ENCODE results near the gene MET.
"Not testable (repeated sequence)": the region's sequence is repeated elsewhere in the genome, so short reads cannot be mapped to it uniquely, and the experiment has no call there.

The MET gene

DNA sequence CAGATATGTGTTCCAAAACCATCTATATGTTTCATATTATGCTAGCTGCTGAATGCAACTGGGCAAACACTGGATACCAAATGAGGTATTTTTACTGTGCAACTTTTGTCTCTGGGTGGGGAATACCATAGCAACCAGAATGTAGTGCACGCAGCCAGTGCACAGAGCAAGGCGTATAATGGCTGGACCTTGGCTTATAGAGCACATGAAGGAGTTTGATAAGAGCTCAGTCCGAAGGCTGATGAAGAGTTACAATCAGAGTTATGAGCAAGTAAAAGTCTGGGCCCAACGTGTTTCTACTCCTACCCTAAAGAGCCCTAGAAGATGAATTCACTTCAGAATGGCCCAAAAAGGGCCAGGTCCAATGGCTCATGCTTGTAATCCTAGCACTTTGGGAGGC, 82.2 kb downstream of the MET start:
- Histone ChIP-seq H3K36me3 (ENCODE audit: control insufficient read depth, insufficient read depth, low read length) (no peaks in the 10 kb centered on the region), H3K4me1 (ENCODE audit: control insufficient read depth, insufficient read depth, low read length, poor library complexity, severe bottlenecking) (no peaks in the 10 kb centered on the region), H3K9me3 (ENCODE audit: control insufficient read depth, low read length) (no peaks in the 10 kb centered on the region), H3K4me3 (ENCODE audit: extremely low read depth, insufficient read depth, low read length, poor library complexity, severe bottlenecking) (no peak overlapping the region), H3K27ac (ENCODE audit: low read depth, low read length, severe bottlenecking) (no peak overlapping the region)
- WGBS, 2 experiments (ENCODE audit: insufficient coverage in 2 of 2) = 86 to 91% methylated on average over 4 of the region's 4 CpGs

DNA sequence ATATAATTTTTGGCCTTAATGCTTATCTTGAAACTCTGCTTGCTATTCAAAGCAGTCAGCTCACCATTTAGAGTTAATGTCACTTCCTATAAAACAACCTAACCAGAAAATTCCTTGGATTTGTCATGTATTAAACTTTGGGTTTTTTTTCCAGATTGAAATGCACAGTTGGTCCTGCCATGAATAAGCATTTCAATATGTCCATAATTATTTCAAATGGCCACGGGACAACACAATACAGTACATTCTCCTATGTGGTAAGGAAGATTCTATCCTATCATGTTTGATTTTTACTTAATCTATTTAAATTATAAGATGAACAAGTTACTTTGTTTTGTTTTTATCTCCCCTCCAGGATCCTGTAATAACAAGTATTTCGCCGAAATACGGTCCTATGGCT, 85.3 kb downstream of the MET start:
- H3K27ac ChIP-seq (ENCODE audit: low read depth, low read length, severe bottlenecking) = no peak overlapping the region
- no peaks in the 10 kb centered on the region for H3K36me3 ChIP-seq (ENCODE audit: control insufficient read depth, insufficient read depth, low read length)
- no peak overlapping the region for H3K4me3 ChIP-seq (ENCODE audit: extremely low read depth, insufficient read depth, low read length, poor library complexity, severe bottlenecking)
- no CpG with 5 or more reads among the region's 4 CpGs for WGBS, 2 experiments (ENCODE audit: insufficient coverage in 2 of 2)
- no peaks in the 10 kb centered on the region for H3K9me3 ChIP-seq (ENCODE audit: control insufficient read depth, low read length)
- H3K4me1 ChIP-seq (ENCODE audit: control insufficient read depth, insufficient read depth, low read length, poor library complexity, severe bottlenecking) = no peaks in the 10 kb centered on the region

DNA sequence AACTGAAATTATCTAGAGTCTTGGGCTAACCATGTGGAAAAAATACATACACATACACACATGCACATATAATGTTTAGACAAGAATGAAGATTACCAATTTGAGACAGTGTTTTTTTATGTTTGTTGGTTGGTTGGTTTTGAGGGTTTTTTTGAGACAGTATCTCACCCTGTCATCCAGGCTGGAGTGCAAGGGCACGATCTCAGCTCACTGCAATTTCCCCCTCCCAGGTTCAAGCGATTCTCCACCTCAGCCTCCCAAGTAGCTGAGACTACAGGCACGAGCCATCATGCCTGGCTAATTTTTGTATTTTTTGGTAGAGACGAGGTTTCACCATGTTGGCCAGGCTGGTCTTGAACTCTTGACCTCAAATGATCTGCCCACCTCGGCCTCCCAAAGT, 87.6 kb downstream of the MET start:
- not testable (repeated sequence) for H3K36me3 ChIP-seq (ENCODE audit: control insufficient read depth, insufficient read depth, low read length); H3K27ac ChIP-seq (ENCODE audit: low read depth, low read length, severe bottlenecking); H3K4me1 ChIP-seq (ENCODE audit: control insufficient read depth, insufficient read depth, low read length, poor library complexity, severe bottlenecking); H3K9me3 ChIP-seq (ENCODE audit: control insufficient read depth, low read length); H3K4me3 ChIP-seq (ENCODE audit: extremely low read depth, insufficient read depth, low read length, poor library complexity, severe bottlenecking)
- 87 to 88% methylated on average over 3 to 4 of the region's 5 CpGs for WGBS, 2 experiments (ENCODE audit: insufficient coverage in 2 of 2)

DNA sequence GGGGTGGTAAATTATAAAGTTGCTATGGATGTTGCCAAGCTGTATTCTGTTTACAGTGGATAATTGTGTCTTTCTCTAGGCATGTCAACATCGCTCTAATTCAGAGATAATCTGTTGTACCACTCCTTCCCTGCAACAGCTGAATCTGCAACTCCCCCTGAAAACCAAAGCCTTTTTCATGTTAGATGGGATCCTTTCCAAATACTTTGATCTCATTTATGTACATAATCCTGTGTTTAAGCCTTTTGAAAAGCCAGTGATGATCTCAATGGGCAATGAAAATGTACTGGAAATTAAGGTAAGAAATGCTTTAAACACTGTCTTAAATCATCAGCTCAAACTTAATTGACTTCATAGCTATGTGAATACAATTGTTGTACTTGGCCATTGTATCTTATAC, 91.0 kb downstream of the MET start:
- no peaks in the 10 kb centered on the region for H3K36me3 ChIP-seq (ENCODE audit: control insufficient read depth, insufficient read depth, low read length)
- WGBS, 2 experiments (ENCODE audit: insufficient coverage in 2 of 2) = 100% methylated on average over 1 of the region's 1 CpG
- H3K4me3 ChIP-seq (ENCODE audit: extremely low read depth, insufficient read depth, low read length, poor library complexity, severe bottlenecking) = no peak overlapping the region
- no peaks in the 10 kb centered on the region for H3K9me3 ChIP-seq (ENCODE audit: control insufficient read depth, low read length)
- no peaks in the 10 kb centered on the region for H3K4me1 ChIP-seq (ENCODE audit: control insufficient read depth, insufficient read depth, low read length, poor library complexity, severe bottlenecking)
- H3K27ac ChIP-seq (ENCODE audit: low read depth, low read length, severe bottlenecking) = no peak overlapping the region

DNA sequence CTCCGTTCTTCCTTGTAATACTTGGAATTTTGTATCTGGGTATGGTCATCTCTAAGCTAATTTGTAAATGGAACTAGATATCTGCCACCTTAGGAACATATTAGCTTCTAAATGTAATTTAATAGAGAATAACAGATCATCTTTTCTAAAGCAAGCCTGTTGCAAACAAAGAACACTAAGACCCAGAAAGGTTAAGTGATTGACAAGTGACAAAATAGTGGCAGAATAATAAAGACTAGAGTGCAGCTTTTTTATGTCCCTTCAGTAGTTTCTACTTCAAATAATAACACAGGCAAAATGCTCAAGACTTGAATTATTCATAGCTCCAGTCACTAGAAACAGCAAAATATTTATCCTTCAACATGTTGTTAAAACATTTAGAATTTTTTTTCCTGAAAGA, 91.7 kb downstream of the MET start:
- Histone ChIP-seq H3K4me3 (ENCODE audit: extremely low read depth, insufficient read depth, low read length, poor library complexity, severe bottlenecking) (no peak overlapping the region), H3K9me3 (ENCODE audit: control insufficient read depth, low read length) (no peaks in the 10 kb centered on the region), H3K4me1 (ENCODE audit: control insufficient read depth, insufficient read depth, low read length, poor library complexity, severe bottlenecking) (no peaks in the 10 kb centered on the region), H3K36me3 (ENCODE audit: control insufficient read depth, insufficient read depth, low read length) (no peaks in the 10 kb centered on the region), H3K27ac (ENCODE audit: low read depth, low read length, severe bottlenecking) (no peak overlapping the region)
- no CpG with 5 or more reads among the region's 1 CpG for WGBS, 2 experiments (ENCODE audit: insufficient coverage in 2 of 2)

DNA sequence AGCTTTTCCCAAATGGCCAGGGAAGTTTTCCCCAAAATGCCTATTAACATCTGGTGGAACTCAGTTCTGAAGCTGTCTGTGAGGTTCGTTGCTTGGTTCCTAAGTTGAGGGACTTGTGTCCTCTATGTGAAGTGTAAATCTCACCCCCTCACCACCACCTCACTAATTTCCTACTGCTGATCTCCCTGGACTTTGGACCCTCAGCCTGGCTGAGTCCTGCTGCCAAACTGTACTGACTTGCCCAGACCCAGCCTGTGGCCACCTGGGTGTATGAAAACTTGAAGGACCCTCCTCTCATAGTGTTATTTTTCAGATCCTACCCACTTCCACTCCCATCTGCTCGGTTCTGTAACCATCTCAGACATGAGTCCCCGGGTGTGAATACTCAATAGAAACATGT, 94.9 kb downstream of the MET start:
- no CpG with 5 or more reads among the region's 3 CpGs for WGBS, 2 experiments (ENCODE audit: insufficient coverage in 2 of 2)
- H3K4me1 ChIP-seq (ENCODE audit: control insufficient read depth, insufficient read depth, low read length, poor library complexity, severe bottlenecking) = no peaks in the 10 kb centered on the region
- no peak overlapping the region for H3K4me3 ChIP-seq (ENCODE audit: extremely low read depth, insufficient read depth, low read length, poor library complexity, severe bottlenecking)
- no peak overlapping the region for H3K27ac ChIP-seq (ENCODE audit: low read depth, low read length, severe bottlenecking)
- no peaks in the 10 kb centered on the region for H3K36me3 ChIP-seq (ENCODE audit: control insufficient read depth, insufficient read depth, low read length)
- H3K9me3 ChIP-seq (ENCODE audit: control insufficient read depth, low read length) = no peaks in the 10 kb centered on the region

DNA sequence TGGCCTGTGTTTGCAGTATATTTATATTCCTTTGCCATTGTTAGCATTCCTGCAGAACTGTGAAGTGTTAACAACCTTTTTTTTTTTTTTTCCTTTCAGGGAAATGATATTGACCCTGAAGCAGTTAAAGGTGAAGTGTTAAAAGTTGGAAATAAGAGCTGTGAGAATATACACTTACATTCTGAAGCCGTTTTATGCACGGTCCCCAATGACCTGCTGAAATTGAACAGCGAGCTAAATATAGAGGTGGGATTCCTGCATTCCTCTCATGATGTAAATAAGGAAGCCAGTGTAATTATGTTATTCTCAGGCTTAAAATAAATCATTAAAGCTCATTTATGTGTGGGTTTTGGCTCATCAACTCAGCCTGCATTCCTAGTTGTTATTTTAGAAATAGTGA, 97.5 kb downstream of the MET start:
- Histone ChIP-seq H3K36me3 (ENCODE audit: control insufficient read depth, insufficient read depth, low read length) (no peaks in the 10 kb centered on the region), H3K27ac (ENCODE audit: low read depth, low read length, severe bottlenecking) (no peak overlapping the region), H3K4me1 (ENCODE audit: control insufficient read depth, insufficient read depth, low read length, poor library complexity, severe bottlenecking) (peaks cover 6% of the 10 kb centered on the region), H3K4me3 (ENCODE audit: extremely low read depth, insufficient read depth, low read length, poor library complexity, severe bottlenecking) (no peak overlapping the region), H3K9me3 (ENCODE audit: control insufficient read depth, low read length) (no peaks in the 10 kb centered on the region)
- WGBS, 2 experiments (ENCODE audit: insufficient coverage in 2 of 2) = 88 to 100% methylated on average over 2 to 3 of the region's 3 CpGs

DNA sequence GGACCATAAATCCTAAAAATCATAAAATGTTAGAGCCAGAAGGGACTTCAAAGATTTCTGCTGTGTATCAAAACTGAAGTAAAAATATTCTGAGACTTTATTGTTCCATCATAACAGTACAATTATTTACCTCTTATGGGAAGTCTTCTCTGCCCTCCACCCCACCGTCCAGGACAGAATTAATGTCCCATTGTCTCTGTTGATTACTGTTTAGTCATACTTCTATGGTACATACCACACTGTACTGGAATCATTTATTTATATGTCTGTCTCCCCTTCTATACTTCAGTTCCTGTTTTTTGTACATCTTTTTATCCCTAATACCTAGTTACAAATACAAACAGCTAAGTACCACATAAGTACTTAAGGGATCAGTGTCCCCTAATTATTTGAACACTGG, 98.9 kb downstream of the MET start:
- no CpG with 5 or more reads among the region's 1 CpG for WGBS, 2 experiments (ENCODE audit: insufficient coverage in 2 of 2)
- H3K36me3 ChIP-seq (ENCODE audit: control insufficient read depth, insufficient read depth, low read length) = no peaks in the 10 kb centered on the region
- peaks cover 6% of the 10 kb centered on the region for H3K4me1 ChIP-seq (ENCODE audit: control insufficient read depth, insufficient read depth, low read length, poor library complexity, severe bottlenecking)
- H3K27ac ChIP-seq (ENCODE audit: low read depth, low read length, severe bottlenecking) = no peak overlapping the region
- no peaks in the 10 kb centered on the region for H3K9me3 ChIP-seq (ENCODE audit: control insufficient read depth, low read length)
- no peak overlapping the region for H3K4me3 ChIP-seq (ENCODE audit: extremely low read depth, insufficient read depth, low read length, poor library complexity, severe bottlenecking)

DNA sequence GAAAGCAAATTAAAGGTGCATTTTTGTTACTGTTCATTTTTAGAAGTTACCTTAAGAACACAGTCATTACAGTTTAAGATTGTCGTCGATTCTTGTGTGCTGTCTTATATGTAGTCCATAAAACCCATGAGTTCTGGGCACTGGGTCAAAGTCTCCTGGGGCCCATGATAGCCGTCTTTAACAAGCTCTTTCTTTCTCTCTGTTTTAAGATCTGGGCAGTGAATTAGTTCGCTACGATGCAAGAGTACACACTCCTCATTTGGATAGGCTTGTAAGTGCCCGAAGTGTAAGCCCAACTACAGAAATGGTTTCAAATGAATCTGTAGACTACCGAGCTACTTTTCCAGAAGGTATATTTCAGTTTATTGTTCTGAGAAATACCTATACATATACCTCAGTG, 99.6 kb downstream of the MET start:
- no peak overlapping the region for H3K4me3 ChIP-seq (ENCODE audit: extremely low read depth, insufficient read depth, low read length, poor library complexity, severe bottlenecking)
- 92 to 100% methylated on average over 3 to 5 of the region's 7 CpGs for WGBS, 2 experiments (ENCODE audit: insufficient coverage in 2 of 2)
- H3K27ac ChIP-seq (ENCODE audit: low read depth, low read length, severe bottlenecking) = no peak overlapping the region

DNA sequence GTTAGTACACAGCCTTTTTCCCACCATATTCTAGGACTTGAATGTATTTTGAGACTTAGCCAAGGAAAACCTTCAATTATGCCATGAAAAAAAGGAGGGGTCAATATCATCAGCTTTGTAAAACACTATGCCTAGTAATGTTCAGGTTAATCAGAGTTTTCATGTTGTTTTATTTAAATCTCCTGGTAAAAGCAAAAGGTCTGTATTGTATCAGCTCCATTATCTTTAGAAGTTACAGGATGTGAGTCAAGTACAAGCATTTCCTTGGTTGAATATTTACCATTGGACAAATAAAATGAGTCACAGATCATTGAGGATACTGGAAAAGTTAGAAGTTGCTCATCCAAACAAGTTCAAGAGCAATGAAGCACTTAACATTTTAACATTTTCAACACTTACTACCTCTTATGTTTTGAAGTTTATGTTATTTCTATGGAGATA, 100.4 kb downstream of the MET start:
- Histone ChIP-seq H3K4me1 (ENCODE audit: control insufficient read depth, insufficient read depth, low read length, poor library complexity, severe bottlenecking) (peaks cover 6% of the 10 kb centered on the region), H3K9me3 (ENCODE audit: control insufficient read depth, low read length) (no peaks in the 10 kb centered on the region), H3K4me3 (ENCODE audit: extremely low read depth, insufficient read depth, low read length, poor library complexity, severe bottlenecking) (no peak overlapping the region), H3K27ac (ENCODE audit: low read depth, low read length, severe bottlenecking) (peak overlapping the region; percentile 46), H3K36me3 (ENCODE audit: control insufficient read depth, insufficient read depth, low read length) (no peaks in the 10 kb centered on the region)

More for the DNA sequence above, 99.6 kb downstream of the MET start:
- Histone ChIP-seq H3K36me3 (ENCODE audit: control insufficient read depth, insufficient read depth, low read length) (no peaks in the 10 kb centered on the region), H3K4me1 (ENCODE audit: control insufficient read depth, insufficient read depth, low read length, poor library complexity, severe bottlenecking) (peaks cover 6% of the 10 kb centered on the region), H3K9me3 (ENCODE audit: control insufficient read depth, low read length) (no peaks in the 10 kb centered on the region)

DNA sequence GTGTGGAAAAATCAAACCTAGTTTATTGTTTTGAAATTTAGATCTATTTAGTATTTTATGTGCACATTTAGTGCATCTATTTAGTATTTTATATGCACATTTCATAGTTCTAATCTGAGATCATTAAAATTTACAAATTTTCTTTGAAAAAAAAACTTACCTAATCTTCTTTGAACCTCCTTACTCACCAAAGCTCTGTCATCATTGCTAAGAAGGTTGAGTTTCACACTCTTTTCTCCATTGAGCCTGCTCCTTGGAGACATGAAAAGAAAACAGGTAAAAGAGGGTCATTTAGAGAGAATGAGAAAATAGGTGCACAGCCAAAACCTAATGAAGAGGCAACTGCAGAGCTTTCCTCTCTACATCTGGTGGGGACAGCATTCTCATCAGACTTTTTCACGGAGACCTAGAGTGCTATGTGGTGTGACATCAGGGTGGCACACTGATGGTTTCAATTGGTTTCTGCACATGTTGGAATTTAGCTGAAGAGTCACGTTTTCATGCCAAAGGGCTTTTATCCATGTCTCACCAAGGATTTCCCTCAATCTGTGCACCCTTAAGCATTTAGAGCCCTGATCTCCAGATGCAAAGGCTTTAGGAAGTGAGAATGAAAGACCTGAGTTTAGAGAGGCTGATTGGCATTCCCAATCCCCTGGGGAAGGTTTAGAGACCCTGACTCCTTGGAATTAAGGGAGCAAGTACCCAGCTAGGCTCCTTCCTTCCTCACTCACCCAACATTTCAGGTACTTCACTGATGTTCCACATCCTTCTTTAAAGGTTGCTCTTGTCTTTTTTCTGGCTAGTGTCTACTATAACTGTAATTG, 101.1 kb downstream of the MET start:
- Histone ChIP-seq H3K9me3 (ENCODE audit: control insufficient read depth, low read length) (no peaks in the 10 kb centered on the region), H3K4me3 (ENCODE audit: extremely low read depth, insufficient read depth, low read length, poor library complexity, severe bottlenecking) (no peak overlapping the region), H3K4me1 (ENCODE audit: control insufficient read depth, insufficient read depth, low read length, poor library complexity, severe bottlenecking) (peaks cover 6% of the 10 kb centered on the region), H3K36me3 (ENCODE audit: control insufficient read depth, insufficient read depth, low read length) (no peaks in the 10 kb centered on the region), H3K27ac (ENCODE audit: low read depth, low read length, severe bottlenecking) (no peak overlapping the region)
- 88% methylated on average over 1 of the region's 2 CpGs; no CpG with 5 or more reads in 1 of the 2 experiments for WGBS, 2 experiments (ENCODE audit: insufficient coverage in 2 of 2)
